Ascending aorta (tissue), 2 donors: ENCODE results near the gene ITGA11. TPM values are rescaled to one million over a fixed set of nuclear protein-coding genes. Genes with fewer than 3 reads are reported as not detected.
A peak's percentile ranks its signal among the peaks of the same experiment; 100 is the strongest.

Source experiments
- DNase-seq, 2 donors: peaks; one replicate each; pipeline ENCODE4 v3.0.0-alpha.2; 2019; ENCODE audit warnings: low spot score in 2 of 2
- H3K27ac ChIP-seq, 2 donors: fragments of 200-600 bp; sonication (generic); one replicate each; pipeline ENCODE4 v1.5.1; 2016 to 2017; ENCODE audit warnings: mild to moderate bottlenecking in 1 of 2
- H3K27me3 ChIP-seq: fragments of 200-600 bp; sonication (generic); one replicate; pipeline ENCODE4 v1.5.1; 2017
- H3K36me3 ChIP-seq, 2 donors: fragments of 200-600 bp; sonication (generic); one replicate each; pipeline ENCODE4 v1.5.1; 2016
- H3K4me1 ChIP-seq, 2 donors: fragments of 200-600 bp; sonication (generic); one replicate each; pipeline ENCODE4 v1.5.1; 2016 to 2017; ENCODE audit warnings: mild to moderate bottlenecking in 1 of 2
- H3K4me3 ChIP-seq, 2 donors: fragments of 200-600 bp; sonication (generic); one replicate each; pipeline ENCODE4 v1.5.1; 2016 to 2017; ENCODE audit warnings: mild to moderate bottlenecking in 1 of 2
- H3K9me3 ChIP-seq, 2 donors: fragments of 200-600 bp; sonication (generic); one replicate each; pipeline ENCODE4 v1.5.1; 2016
- CTCF ChIP-seq, 3 experiments: fragments of 200-600 bp in 2 of 3; fragments of 450-650 bp in 1 of 3; sonication (generic) in 2 of 3; IDR thresholded peaks; one replicate each; pipeline ENCODE4 v1.5.1; 2016 to 2019; ENCODE audit warnings: antibody characterized with exemption in 3 of 3, mild to moderate bottlenecking in 1 of 3, moderate library complexity in 1 of 3
- intact Hi-C: fragments of 100-400 bp; cut with DNase I; formaldehyde crosslinking; loops from one replicate; pipeline ENCODE4 v1.15.1; 2023
- total RNA-seq: library from RNA; depleted of rRNA; stranded (reverse); fragments of >200 nt; gene quantifications from one replicate; pipeline ENCODE4 v1.1.0, GENCODE V29; 2016

ITGA11 gene
- total RNA-seq, 1 donor from 2014 or later = 136 TPM

GRCh38 chr15:68312701-68313204, 119.2 kb downstream of the ITGA11 start:
- intact Hi-C loops = no loop called here
- Histone ChIP-seq H3K4me3 (no peak overlapping the region), H3K36me3 (peaks cover 64 to 73% of the 10 kb centered on the region in 2 donors), H3K9me3 (no peaks in the 10 kb centered on the region), H3K4me1 (peaks cover 3 to 28% of the 10 kb centered on the region in 2 donors), H3K27ac (peak overlapping the region; percentile 84 to 85), H3K27me3 (no peaks in the 10 kb centered on the region)
- DNase-seq = peak in 1 of 2 donors; percentile 63
- no peak for TF ChIP-seq CTCF (IDR thresholded peaks at IDR 0.05)

DNA sequence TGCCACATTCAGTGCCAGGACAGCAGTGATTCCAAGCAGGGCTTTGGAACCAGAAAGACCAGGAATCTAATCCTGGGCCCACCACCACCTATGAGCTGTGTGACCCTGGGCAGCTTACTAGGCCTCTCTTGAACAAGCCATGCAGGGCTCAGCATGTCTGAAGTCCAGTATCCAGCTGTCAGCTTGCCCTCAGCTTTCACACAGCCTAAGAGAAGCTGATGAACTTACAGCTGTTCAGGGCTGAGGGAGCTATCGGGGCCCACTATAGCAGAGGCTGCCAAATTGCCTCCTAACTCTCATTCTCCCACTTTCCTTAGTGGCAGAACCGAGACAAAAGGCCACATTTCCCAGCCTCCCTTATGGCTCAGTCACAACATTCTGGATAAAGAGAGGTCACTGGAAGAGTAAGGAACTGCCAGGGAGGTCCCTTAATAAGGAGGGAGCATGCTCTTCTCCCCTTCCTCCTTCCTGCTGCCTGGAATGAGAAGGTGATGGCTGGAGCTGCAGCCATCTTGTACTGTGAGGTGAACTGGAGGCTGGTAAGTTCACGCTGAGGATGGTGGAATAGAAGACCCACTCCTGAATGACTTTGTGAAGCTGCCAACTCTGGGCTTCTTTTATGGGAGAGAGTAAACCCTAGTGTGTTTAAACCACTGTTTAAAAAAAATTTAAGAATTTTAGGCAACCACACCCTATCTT, 120.0 kb downstream of the ITGA11 start:
- Histone ChIP-seq H3K27ac (peak overlapping the region; percentile 84 to 85), H3K4me1 (peaks cover 3 to 34% of the 10 kb centered on the region in 2 donors)
- TF ChIP-seq CTCF (IDR thresholded peaks at IDR 0.05) = no peak

DNA sequence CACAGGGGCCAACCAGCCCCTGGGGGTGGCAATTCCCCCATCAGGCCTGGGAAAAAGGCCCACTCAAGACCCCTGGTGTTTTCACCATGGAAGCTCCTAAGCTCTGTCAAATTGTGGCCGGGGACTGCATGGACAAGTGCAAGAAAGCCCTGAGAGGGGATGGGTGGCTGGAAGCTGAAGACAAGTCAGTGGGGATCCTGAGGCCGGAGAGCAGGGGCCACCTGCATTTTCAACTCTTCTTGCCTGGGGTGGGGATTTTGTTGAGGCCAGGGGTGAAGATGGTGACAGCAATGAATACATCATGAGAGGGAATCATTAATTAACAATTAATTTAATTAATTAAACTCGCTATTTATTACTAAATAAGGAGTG, 120.5 kb downstream of the ITGA11 start:
- Histone ChIP-seq H3K4me1 (peaks cover 3 to 35% of the 10 kb centered on the region in 2 donors), H3K36me3 (peaks cover 60 to 68% of the 10 kb centered on the region in 2 donors), H3K4me3 (no peak overlapping the region), H3K27me3 (no peaks in the 10 kb centered on the region), H3K9me3 (no peaks in the 10 kb centered on the region), H3K27ac (peak overlapping the region; percentile 84 to 85)
- intact Hi-C loops = no loop called here
- DNase-seq = no peak
- no peak for TF ChIP-seq CTCF (IDR thresholded peaks at IDR 0.05)

More for the DNA sequence above, 120.0 kb downstream of the ITGA11 start:
- intact Hi-C loops = no loop called here
- no peak for DNase-seq
- Histone ChIP-seq H3K36me3 (peaks cover 64 to 73% of the 10 kb centered on the region in 2 donors), H3K27me3 (no peaks in the 10 kb centered on the region), H3K4me3 (no peak overlapping the region), H3K9me3 (no peaks in the 10 kb centered on the region)

- Histone ChIP-seq H3K4me3 (no peak overlapping the region), H3K27ac (peak overlapping the region; percentile 84 to 85), H3K27me3 (no peaks in the 10 kb centered on the region), H3K36me3 (peaks cover 55 to 65% of the 10 kb centered on the region in 2 donors), H3K9me3 (no peaks in the 10 kb centered on the region), H3K4me1 (peaks cover 3 to 39% of the 10 kb centered on the region in 2 donors)
- TF ChIP-seq CTCF (IDR thresholded peaks at IDR 0.05) = no peak
- intact Hi-C loops = no loop called here
- DNase-seq = peak in 1 of 2 donors; percentile 58
Measured at GRCh38 chr15:68310804-68311463, 121.0 kb downstream of the ITGA11 start.

DNA sequence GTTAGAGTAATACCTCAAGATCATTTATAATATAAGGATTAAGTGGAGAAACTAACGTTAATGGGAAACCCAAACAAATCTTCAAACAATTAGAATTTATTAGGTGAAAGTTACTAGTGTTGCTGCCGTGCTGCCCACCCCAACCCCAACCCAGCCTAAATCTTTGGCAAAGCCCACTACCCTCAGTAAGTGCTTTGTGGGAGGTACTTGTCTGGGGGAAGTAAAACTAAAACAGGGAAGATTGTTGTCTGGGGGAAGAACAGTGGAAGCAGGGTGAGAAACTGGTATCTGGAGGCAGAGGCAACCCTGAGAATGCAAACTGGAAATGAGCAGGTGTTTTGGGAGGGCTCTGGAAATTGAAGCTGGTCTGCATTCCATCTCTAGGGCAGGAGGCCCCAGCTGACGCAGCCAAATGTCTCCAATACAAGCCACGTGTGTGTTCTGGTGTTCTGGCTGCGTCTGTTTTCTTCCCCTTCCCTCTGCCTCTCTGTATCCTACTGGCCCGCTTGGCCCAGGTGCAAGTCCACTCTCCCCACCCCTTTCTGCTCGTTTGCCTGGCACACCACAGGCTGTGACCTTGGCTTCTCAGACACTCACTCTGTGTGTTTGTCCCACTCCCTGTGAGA, 121.7 kb downstream of the ITGA11 start:
- no peak overlapping the region for H3K4me3 ChIP-seq
- H3K27me3 ChIP-seq = no peaks in the 10 kb centered on the region
- peak in 1 of 2 donors; percentile 69 for DNase-seq
- no peaks in the 10 kb centered on the region for H3K9me3 ChIP-seq
- H3K27ac ChIP-seq = peak overlapping the region; percentile 84 to 85
- H3K36me3 ChIP-seq = peaks cover 54 to 63% of the 10 kb centered on the region in 2 donors
- TF ChIP-seq CTCF (IDR thresholded peaks at IDR 0.05) = no peak
- peaks cover 3 to 39% of the 10 kb centered on the region in 2 donors for H3K4me1 ChIP-seq
- intact Hi-C loops = no loop called here
